Measurements from ENCODE around the gene PNMA8C. TPM values are rescaled to one million over a fixed set of nuclear protein-coding genes. Genes with fewer than 3 reads are reported as not detected.
A peak's percentile ranks its signal among the peaks of the same experiment; 100 is the strongest.

PNMA8C gene
- total RNA-seq, 1 donor, result 0.36 TPM

DNA sequence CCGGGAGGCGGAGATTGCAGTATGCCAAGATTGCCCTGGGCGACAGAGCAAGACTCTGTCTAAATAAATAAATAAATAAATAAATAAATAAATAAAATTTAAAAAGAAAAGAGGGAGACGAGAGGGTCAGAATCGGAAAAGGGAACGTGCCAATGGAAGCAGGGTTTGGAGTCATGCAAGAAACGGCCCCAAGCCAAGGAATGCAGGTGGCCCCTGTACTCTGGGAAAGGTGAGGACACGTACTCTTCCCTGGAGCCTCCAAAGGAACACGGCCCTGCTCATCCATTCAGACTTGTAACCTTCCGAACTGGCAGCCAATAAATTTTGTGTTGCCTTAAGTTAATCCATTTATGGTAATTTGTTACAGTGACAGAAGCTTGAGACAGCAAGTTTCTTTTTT, 19.9 kb upstream of the PNMA8C start:
- Histone ChIP-seq H3K4me2 (ENCODE audit: insufficient read depth, low read length) (no peak overlapping the region), H2AFZ (ENCODE audit: low read length) (no peak overlapping the region), H3K27me3 (ENCODE audit: insufficient read depth, low read length) (no peaks in the 10 kb centered on the region), H3K79me2 (ENCODE audit: insufficient read depth, low read length) (no peaks in the 10 kb centered on the region), H3K27ac (ENCODE audit: low read depth, low read length) (no peak overlapping the region), H3K4me3 (ENCODE audit: insufficient read depth, low read length) (no peak overlapping the region), H3K4me1 (ENCODE audit: insufficient read depth, low read length) (no peaks in the 10 kb centered on the region), H4K20me1 (ENCODE audit: insufficient read depth, low read length) (no peaks in the 10 kb centered on the region), H3K36me3 (ENCODE audit: insufficient read depth, low read length) (no peaks in the 10 kb centered on the region), H3K9me3 (ENCODE audit: low read depth, low read length) (no peaks in the 10 kb centered on the region)
- TF ChIP-seq, protein P1, sequence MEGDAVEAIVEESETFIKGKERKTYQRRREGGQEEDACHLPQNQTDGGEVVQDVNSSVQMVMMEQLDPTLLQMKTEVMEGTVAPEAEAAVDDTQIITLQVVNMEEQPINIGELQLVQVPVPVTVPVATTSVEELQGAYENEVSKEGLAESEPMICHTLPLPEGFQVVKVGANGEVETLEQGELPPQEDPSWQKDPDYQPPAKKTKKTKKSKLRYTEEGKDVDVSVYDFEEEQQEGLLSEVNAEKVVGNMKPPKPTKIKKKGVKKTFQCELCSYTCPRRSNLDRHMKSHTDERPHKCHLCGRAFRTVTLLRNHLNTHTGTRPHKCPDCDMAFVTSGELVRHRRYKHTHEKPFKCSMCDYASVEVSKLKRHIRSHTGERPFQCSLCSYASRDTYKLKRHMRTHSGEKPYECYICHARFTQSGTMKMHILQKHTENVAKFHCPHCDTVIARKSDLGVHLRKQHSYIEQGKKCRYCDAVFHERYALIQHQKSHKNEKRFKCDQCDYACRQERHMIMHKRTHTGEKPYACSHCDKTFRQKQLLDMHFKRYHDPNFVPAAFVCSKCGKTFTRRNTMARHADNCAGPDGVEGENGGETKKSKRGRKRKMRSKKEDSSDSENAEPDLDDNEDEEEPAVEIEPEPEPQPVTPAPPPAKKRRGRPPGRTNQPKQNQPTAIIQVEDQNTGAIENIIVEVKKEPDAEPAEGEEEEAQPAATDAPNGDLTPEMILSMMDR (IDR thresholded peaks at IDR 0.05; ENCODE audit: extremely low read depth, low read depth, low read length), result no peak
- no peak for DNase-seq (ENCODE audit: insufficient read length, low spot score, missing footprints)

DNA sequence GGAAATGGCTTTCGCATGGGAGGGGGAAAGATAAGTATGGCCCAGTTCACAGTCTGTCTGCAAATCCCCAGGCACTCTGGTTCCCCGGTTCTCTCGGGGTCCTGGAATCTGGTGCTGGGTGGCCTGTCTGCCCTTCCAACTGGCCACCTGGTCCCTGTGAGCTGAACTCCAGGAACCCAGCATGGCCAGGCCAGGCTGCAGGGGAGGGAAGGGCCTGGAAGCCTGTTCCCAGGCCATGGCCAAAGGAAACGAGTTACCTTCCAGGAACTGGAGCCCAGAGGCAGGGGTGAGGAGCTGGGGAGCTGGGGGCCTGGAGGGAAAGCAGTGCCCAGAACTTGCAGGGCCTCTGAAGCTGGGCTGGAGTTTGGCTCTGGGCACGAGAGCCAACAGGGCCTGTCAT, 19.1 kb upstream of the PNMA8C start:
- no peaks in the 10 kb centered on the region for H3K9me3 ChIP-seq (ENCODE audit: low read depth, low read length)
- H3K79me2 ChIP-seq (ENCODE audit: insufficient read depth, low read length), result no peaks in the 10 kb centered on the region
- no peaks in the 10 kb centered on the region for H4K20me1 ChIP-seq (ENCODE audit: insufficient read depth, low read length)
- peak; percentile 29 for DNase-seq (ENCODE audit: insufficient read length, low spot score, missing footprints)
- H3K36me3 ChIP-seq (ENCODE audit: insufficient read depth, low read length), result no peaks in the 10 kb centered on the region
- no peak overlapping the region for H3K27ac ChIP-seq (ENCODE audit: low read depth, low read length)
- H3K4me3 ChIP-seq (ENCODE audit: insufficient read depth, low read length), result no peak overlapping the region
- no peak overlapping the region for H3K4me2 ChIP-seq (ENCODE audit: insufficient read depth, low read length)
- TF ChIP-seq, protein P1 (IDR thresholded peaks at IDR 0.05; ENCODE audit: extremely low read depth, low read depth, low read length), result no peak
- peaks cover 5% of the 10 kb centered on the region for H3K4me1 ChIP-seq (ENCODE audit: insufficient read depth, low read length)
- H2AFZ ChIP-seq (ENCODE audit: low read length), result peak overlapping the region; percentile 68
- H3K27me3 ChIP-seq (ENCODE audit: insufficient read depth, low read length), result no peaks in the 10 kb centered on the region

DNA sequence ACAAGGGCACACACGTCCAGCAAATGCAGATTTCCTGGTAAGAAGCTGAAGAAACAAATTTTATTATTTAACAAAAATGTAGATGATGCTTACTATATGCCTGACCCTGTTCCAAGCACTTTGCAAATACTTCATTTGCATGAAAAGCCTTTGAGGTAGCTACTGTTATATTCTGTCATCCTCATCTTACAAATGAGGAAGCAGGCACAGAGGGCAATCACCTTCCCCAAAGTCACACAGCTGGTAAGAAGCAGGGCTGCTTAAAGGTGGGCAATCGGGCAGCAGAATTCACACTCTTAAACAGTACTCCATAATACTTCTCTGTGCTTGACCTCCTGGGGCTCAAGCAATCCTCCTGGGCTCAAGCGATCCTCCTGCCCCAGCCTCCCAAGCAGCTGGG, 18.3 kb upstream of the PNMA8C start:
- TF ChIP-seq, protein P1 (IDR thresholded peaks at IDR 0.05; ENCODE audit: extremely low read depth, low read depth, low read length), result no peak
- H3K4me1 ChIP-seq (ENCODE audit: insufficient read depth, low read length), result peaks cover 6% of the 10 kb centered on the region

DNA sequence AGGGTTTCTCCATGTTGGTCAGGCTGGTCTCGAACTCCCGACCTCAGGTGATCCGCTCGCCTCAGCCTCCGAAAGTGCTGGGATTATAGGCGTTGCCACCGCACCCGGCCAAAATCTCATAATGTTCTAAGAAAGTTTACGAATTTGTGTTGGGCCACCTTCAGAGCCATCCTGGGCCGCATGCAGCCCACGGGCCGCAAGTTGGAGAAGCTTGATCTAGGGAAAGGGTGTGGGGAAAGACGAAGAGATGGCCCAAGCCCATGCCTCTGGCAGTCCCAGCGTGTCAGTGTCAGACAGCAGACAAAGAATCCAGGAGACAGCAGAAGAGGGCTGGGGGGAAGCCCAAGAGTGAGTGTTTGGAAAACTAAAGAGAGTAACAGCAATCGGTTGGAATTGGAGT, 17.3 kb upstream of the PNMA8C start:
- Histone ChIP-seq H3K4me1 (ENCODE audit: insufficient read depth, low read length) (peaks cover 6% of the 10 kb centered on the region), H3K79me2 (ENCODE audit: insufficient read depth, low read length) (no peaks in the 10 kb centered on the region), H3K36me3 (ENCODE audit: insufficient read depth, low read length) (no peaks in the 10 kb centered on the region), H3K4me3 (ENCODE audit: insufficient read depth, low read length) (no peak overlapping the region), H2AFZ (ENCODE audit: low read length) (no peak overlapping the region), H3K27me3 (ENCODE audit: insufficient read depth, low read length) (no peaks in the 10 kb centered on the region), H4K20me1 (ENCODE audit: insufficient read depth, low read length) (no peaks in the 10 kb centered on the region), H3K4me2 (ENCODE audit: insufficient read depth, low read length) (no peak overlapping the region), H3K27ac (ENCODE audit: low read depth, low read length) (no peak overlapping the region), H3K9me3 (ENCODE audit: low read depth, low read length) (no peaks in the 10 kb centered on the region)
- TF ChIP-seq, protein P1 (IDR thresholded peaks at IDR 0.05; ENCODE audit: extremely low read depth, low read depth, low read length), result no peak
- DNase-seq (ENCODE audit: insufficient read length, low spot score, missing footprints), result peak; percentile 32

More for the DNA sequence above, 18.3 kb upstream of the PNMA8C start:
- Histone ChIP-seq H2AFZ (ENCODE audit: low read length) (no peak overlapping the region), H3K4me2 (ENCODE audit: insufficient read depth, low read length) (no peak overlapping the region), H3K4me3 (ENCODE audit: insufficient read depth, low read length) (no peak overlapping the region), H3K79me2 (ENCODE audit: insufficient read depth, low read length) (no peaks in the 10 kb centered on the region), H3K9me3 (ENCODE audit: low read depth, low read length) (no peaks in the 10 kb centered on the region), H3K36me3 (ENCODE audit: insufficient read depth, low read length) (no peaks in the 10 kb centered on the region), H3K27ac (ENCODE audit: low read depth, low read length) (no peak overlapping the region), H3K27me3 (ENCODE audit: insufficient read depth, low read length) (no peaks in the 10 kb centered on the region), H4K20me1 (ENCODE audit: insufficient read depth, low read length) (no peaks in the 10 kb centered on the region)
- no peak for DNase-seq (ENCODE audit: insufficient read length, low spot score, missing footprints)

Measured in osteoblast (primary cell).